Measurements from ENCODE around the gene ATP6V0A1.
"Not testable (repeated sequence)": the region's sequence is repeated elsewhere in the genome, so short reads cannot be mapped to it uniquely, and the experiment has no call there.

Gene ATP6V0A1

GRCh38 chr17:42541041-42541833 lies 82.6 kb downstream of the ATP6V0A1 start:
- DNase-seq (ENCODE audit: low spot score), result peak; percentile 97

- DNase-seq (ENCODE audit: low spot score), result no peak
Observed at GRCh38 chr17:42543190-42544079, 84.8 kb downstream of the ATP6V0A1 start.

DNA sequence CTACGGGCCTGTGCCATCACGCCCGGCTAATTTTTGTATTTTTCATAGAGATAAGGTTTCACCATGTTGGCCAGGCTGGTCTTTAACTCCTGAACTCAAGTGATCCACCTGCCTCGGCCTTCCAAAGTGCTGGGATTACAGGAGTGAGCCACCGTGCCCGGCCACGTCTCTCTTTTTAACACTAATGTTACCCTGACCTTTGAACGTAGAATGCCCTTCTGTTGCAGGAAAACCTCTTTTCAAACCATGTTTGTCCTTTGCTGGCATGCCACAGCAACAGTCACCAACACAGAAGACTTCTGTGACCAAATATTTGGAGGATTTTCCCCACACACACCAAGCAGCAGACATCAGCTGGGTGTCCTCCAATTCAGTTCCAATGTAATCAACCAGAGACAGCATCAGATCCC lies 86.2 kb downstream of the ATP6V0A1 start:
- DNase-seq (ENCODE audit: low spot score), result no peak

DNA sequence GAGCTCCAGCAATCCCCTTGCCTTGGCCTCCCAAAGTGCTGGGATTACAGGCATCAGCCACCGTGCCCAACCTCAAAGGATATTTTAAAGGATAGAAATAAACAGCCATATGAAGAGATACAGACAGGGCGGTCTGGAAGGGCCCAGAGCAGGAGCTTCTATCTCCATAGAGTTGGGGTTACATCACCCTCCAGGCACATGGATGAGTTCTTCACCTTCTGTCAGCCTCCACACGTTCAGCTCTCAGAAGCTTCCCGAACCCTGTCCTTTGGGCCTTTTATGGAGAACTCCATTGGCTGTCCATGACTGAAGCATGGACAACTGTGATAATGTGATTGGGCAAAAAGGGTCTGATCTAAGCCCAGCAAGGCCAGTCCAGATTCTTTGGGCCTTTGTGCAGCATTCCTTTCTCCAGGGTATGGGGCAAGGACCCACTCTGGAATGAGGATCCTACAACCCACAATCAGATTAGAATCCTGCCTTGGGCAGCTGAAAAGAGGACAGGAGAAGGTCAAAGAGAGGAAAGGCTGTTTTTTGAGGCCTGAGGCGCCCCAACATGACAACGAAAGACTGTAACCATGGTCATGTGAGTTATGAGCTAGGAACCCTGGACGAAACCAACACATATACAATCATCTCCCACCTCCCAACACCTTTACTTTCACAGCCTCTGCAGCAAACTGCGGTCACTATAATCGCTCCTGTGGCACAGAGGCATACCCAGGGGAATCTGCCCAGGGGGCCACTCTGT lies 87.3 kb downstream of the ATP6V0A1 start:
- not testable (repeated sequence) for DNase-seq (ENCODE audit: low spot score)

- no peak for DNase-seq (ENCODE audit: low spot score)
Observed at GRCh38 chr17:42547001-42547461, 88.4 kb downstream of the ATP6V0A1 start.

GRCh38 chr17:42547698-42548069 lies 89.0 kb downstream of the ATP6V0A1 start:
- no peak for DNase-seq (ENCODE audit: low spot score)

DNA sequence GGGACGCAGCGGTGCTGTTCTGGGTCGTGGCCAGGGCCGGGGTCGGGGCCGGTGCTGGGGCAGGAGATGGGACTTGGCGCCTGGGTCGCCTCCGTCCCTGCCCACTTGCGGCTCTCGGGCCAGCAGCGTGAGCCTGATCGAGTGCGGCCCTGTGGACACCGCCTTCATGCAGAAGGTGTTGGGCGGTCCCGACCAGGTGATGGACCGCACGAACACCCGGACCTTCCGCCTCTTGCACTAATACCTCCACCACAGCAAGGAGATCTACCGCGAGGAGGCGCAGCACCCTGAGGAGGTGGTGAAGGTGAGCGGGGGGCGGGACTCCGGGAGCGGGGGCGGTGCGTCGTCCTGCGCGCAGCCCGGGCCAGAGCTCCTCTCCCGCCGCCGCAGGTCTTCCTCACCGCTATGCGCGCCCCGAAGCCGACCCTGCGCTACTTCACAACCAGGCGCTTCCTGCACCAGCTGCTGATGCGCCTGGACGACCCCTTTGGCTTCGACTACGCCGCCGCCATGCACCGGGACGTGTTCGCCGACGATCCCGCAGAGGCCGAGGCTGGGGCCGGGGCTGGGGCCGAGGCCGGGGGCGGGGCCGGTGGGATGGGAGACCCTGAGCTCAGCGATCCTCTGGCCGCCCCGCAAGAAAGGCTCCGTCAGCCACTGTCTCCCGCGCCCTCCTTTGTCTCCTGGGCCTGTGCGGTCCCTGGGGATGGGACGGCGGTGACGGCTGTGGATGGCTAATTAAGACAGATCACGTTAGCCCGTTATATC lies 89.6 kb downstream of the ATP6V0A1 start:
- peak; percentile 67 for DNase-seq (ENCODE audit: low spot score)

GRCh38 chr17:42548993-42549755 lies 90.5 kb downstream of the ATP6V0A1 start:
- no peak for DNase-seq (ENCODE audit: low spot score)

DNA sequence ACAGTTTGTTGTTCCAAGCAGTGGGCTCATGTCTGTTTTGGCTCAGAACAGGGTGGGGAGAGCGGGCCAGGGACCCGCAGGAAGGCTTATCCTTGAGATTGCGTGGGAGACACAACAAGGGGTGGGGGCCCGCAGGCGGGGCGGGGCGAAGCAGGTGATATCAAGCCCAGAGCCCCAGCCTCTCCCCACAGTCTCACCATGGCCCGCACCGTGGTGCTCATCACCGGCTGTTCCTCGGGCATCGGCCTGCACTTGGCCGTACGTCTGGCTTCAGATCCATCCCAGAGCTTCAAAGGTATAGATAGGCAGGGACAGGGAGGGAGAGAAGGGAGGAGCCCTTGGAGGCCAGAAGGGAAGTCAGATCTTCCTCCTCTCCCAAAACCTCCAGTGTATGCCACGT lies 94.1 kb downstream of the ATP6V0A1 start, which contains the start of gene HSD17B1:
Gene HSD17B1, plus strand, starts transcription at position 188 of the 400 bp plus-strand sequence. Its CDS starts 11 bp downstream, at position 199.
- DNase-seq (ENCODE audit: low spot score), result not testable (repeated sequence)

DNA sequence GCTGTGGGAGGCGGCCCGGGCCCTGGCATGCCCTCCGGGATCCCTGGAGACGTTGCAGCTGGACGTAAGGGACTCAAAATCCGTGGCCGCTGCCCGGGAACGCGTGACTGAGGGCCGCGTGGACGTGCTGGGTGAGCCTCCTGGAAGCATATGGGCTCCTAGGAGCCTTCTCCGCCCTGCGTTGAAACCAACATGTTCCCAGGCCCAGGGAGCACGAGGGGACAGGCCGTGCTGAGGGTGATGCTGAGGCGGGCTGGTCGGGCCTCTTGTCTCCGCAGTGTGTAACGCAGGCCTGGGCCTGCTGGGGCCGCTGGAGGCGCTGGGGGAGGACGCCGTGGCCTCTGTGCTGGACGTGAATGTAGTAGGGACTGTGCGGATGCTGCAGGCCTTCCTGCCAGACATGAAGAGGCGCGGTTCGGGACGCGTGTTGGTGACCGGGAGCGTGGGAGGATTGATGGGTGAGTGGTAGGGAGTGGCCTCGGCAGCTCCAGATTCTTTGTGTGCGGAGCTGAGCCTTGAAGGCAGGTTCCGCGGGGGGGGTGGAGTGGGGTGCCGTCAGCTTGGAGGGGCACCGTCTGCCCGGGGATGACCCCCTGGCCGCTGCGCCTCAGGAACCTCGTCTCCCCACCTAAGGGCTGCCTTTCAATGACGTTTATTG lies 94.6 kb downstream of the ATP6V0A1 start:
- peak; percentile 56 for DNase-seq (ENCODE audit: low spot score)

- no peak for DNase-seq (ENCODE audit: low spot score)
Observed at GRCh38 chr17:42553866-42554249, 95.2 kb downstream of the ATP6V0A1 start.

GRCh38 chr17:42554250-42555121 lies 95.8 kb downstream of the ATP6V0A1 start:
- peak; percentile 74 for DNase-seq (ENCODE audit: low spot score)

DNA sequence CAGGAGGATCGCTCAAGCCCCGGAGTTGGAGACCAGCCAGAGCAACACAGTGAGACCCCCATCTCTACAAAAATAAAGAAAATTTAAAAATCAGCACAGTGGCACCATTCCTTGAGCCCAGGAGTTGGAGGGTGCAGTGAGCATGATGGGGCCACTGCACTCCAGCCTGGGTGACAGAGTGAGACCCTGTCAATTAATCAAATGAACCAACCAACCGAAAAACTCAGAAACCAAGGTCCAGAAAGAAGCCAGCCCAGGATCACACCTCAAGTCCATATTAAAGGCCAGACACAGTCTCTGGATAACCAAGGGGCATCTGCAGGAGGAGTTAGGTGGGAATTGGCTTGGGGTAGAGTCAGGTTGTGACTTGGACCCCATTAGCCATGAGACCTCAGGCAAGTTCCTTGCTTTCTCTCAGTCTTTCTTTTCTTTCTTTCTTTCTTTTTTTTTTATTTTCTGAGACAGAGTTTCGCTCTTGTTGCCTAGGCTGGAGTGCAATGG lies 96.5 kb downstream of the ATP6V0A1 start:
- no peak for DNase-seq (ENCODE audit: low spot score)

- DNase-seq (ENCODE audit: low spot score), result not testable (repeated sequence)
Observed at GRCh38 chr17:42555961-42556617, 97.4 kb downstream of the ATP6V0A1 start.

DNA sequence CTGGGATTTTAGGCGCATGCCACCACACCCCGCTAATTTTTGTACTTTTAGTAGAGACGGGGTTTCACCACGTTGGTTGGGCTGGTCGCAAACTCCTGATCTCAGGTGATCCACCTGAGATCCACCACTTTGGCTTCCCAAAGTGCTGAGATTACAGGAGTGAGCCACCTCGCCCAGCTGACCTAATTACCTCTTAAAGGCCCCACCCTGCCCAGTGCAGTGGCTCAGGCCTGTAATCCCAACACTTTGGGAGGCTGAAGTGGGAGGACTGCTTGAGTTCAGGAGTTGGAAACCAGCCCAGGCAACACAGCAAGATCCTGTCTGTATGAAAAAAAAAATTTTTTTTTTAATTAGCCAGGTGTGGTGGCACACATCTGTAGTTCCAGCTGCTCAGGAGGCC lies 100.4 kb downstream of the ATP6V0A1 start:
- no peak for DNase-seq (ENCODE audit: low spot score)

GRCh38 chr17:42560246-42560645 lies 101.6 kb downstream of the ATP6V0A1 start:
- DNase-seq (ENCODE audit: low spot score), result no peak

DNA sequence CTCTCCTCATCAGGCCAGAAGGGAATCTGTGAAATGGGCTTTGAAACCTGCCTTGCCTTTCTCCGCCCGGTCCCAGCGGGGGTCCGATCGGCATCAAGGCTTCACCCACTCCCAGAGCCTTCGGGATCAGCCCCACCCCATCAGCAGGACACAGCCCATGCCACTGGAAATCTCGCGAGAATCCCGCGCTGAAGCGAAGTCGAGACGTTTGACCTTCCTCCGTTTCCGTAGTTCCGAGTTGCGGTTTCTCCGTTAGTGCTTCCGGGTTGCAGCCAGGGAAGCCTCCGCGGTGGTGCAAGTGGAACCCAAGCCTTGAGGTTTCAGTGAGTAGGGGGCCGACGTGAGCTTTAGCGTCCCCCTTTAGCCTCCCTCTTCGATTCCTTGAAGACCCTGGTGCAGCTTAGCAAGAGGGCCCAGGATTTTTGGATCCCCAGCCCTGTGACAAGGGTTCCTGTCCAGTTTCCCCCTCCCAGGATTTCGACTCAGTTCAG lies 103.3 kb downstream of the ATP6V0A1 start, which contains the start of gene COASY:
Gene COASY, plus strand, starts transcription at position 252 of the 491 bp plus-strand sequence. CDS start 475 bp downstream, outside the sequence.
- peak; percentile 94 for DNase-seq (ENCODE audit: low spot score)

Measured in SW480 (cell line).